HepG2 (cell line): Measurements from ENCODE around the gene HPCAL1. TPM values are rescaled to one million over a fixed set of nuclear protein-coding genes. Genes with fewer than 3 reads are reported as not detected.

Experiments used
- ATM ChIP-seq: fragments of 450-650 bp; IDR thresholded peaks from 2 replicates; pipeline ENCODE4 v1.7.1; 2017; ENCODE audit warnings: mild to moderate bottlenecking, borderline replicate concordance
- FOXJ3 ChIP-seq: sonication (generic); formaldehyde crosslinking; IDR thresholded peaks from 2 replicates; pipeline ENCODE4 v1.4.0; 2020; ENCODE audit warnings: missing genetic modification reagents, mild to moderate bottlenecking, borderline replicate concordance
- GFI1 ChIP-seq: sonication (generic); formaldehyde crosslinking; IDR thresholded peaks from 2 replicates; pipeline ENCODE4 v1.5.0; 2020; ENCODE audit warnings: missing genetic modification reagents, mild to moderate bottlenecking, borderline replicate concordance
- HNF1A ChIP-seq, 2 experiments: sonication (generic) in 1 of 2; formaldehyde crosslinking in 1 of 2; IDR thresholded peaks; 2 replicates each; pipeline versions ENCODE4 v1.4.0 to v1.6.1; 2016 to 2020; ENCODE audit warnings: borderline replicate concordance in 1 of 2, low read depth in 1 of 2, mild to moderate bottlenecking in 1 of 2, missing genetic modification reagents in 1 of 2
- HNRNPL ChIP-seq: fragments of 200-400 bp; formaldehyde crosslinking; IDR thresholded peaks from 2 replicates; pipeline ENCODE4 v1.6.1; 2017; ENCODE audit warnings: mild to moderate bottlenecking, low read depth, low read length
- KDM1A ChIP-seq: IDR thresholded peaks from 2 replicates; pipeline ENCODE4 v1.6.1; 2016; ENCODE audit warnings: missing compliant biosample characterization
- MTA1 ChIP-seq: sonication (generic); formaldehyde crosslinking; IDR thresholded peaks from 2 replicates; pipeline ENCODE4 v1.4.0; 2020; ENCODE audit warnings: missing genetic modification reagents, mild to moderate bottlenecking, borderline replicate concordance
- ONECUT2 ChIP-seq: sonication (generic); formaldehyde crosslinking; IDR thresholded peaks from 2 replicates; pipeline ENCODE4 v1.4.0; 2020; ENCODE audit warnings: missing genetic modification reagents
- PCBP2 ChIP-seq: fragments of 200-400 bp; formaldehyde crosslinking; optimal IDR thresholded peaks from 2 replicates; pipeline ENCODE3; 2018; ENCODE audit warnings: low read length, low read depth; ENCODE audit not compliant: poor library complexity, severe bottlenecking
- PHF21A ChIP-seq: sonication (generic); formaldehyde crosslinking; IDR thresholded peaks from 2 replicates; pipeline ENCODE4 v1.5.0; 2020; ENCODE audit warnings: mild to moderate bottlenecking, missing genetic modification reagents
- REPIN1 ChIP-seq: sonication (generic); formaldehyde crosslinking; IDR thresholded peaks from 2 replicates; pipeline ENCODE4 v1.8.0; 2022; ENCODE audit warnings: missing genetic modification reagents, low read depth, mild to moderate bottlenecking, borderline replicate concordance
- SALL2 ChIP-seq: sonication (generic); formaldehyde crosslinking; IDR thresholded peaks from 2 replicates; pipeline ENCODE4 v1.8.1; 2023; ENCODE audit warnings: mild to moderate bottlenecking, missing genetic modification reagents, inconsistent platforms
- TAF1 ChIP-seq: sonication (generic); formaldehyde crosslinking; IDR thresholded peaks from 2 replicates; pipeline ENCODE4 v1.4.0; 2020; ENCODE audit warnings: missing genetic modification reagents
- TBL1XR1 ChIP-seq: fragments of 150-350 bp; IDR thresholded peaks from 2 replicates; pipeline ENCODE4 v1.6.1; 2014; ENCODE audit warnings: borderline replicate concordance, low read length; ENCODE audit not compliant: partially characterized antibody
- ZFAT ChIP-seq: sonication (generic); formaldehyde crosslinking; conservative IDR thresholded peaks from 2 replicates; pipeline ENCODE4 v1.8.1; 2023; ENCODE audit warnings: missing genetic modification reagents, inconsistent platforms
- ZFP36L2 ChIP-seq: sonication (generic); formaldehyde crosslinking; IDR thresholded peaks from 2 replicates; pipeline ENCODE4 v1.4.0; 2020; ENCODE audit warnings: missing genetic modification reagents
- ZFP37 ChIP-seq: sonication (generic); formaldehyde crosslinking; IDR thresholded peaks from 2 replicates; pipeline ENCODE4 v1.4.0; 2020; ENCODE audit warnings: missing genetic modification reagents, borderline replicate concordance
- ZNF10 ChIP-seq: sonication (generic); formaldehyde crosslinking; IDR thresholded peaks from 2 replicates; pipeline ENCODE4 v1.4.0; 2020; ENCODE audit warnings: mild to moderate bottlenecking, low read depth, missing genetic modification reagents, borderline replicate concordance
- ZNF274 ChIP-seq: sonication (generic); formaldehyde crosslinking; IDR thresholded peaks from 2 replicates; pipeline ENCODE4 v1.5.1; 2020; ENCODE audit warnings: mild to moderate bottlenecking, missing genetic modification reagents
- ZNF512B ChIP-seq: sonication (generic); formaldehyde crosslinking; IDR thresholded peaks from 2 replicates; pipeline ENCODE4 v1.5.1; 2020; ENCODE audit warnings: missing genetic modification reagents, mild to moderate bottlenecking, borderline replicate concordance
- ZNF776 ChIP-seq: sonication (generic); formaldehyde crosslinking; IDR thresholded peaks from 2 replicates; pipeline ENCODE4 v1.4.0; 2020; ENCODE audit warnings: mild to moderate bottlenecking, missing genetic modification reagents
- ZSCAN25 ChIP-seq: sonication (generic); formaldehyde crosslinking; IDR thresholded peaks from 2 replicates; pipeline ENCODE4 v1.8.0; 2022; ENCODE audit warnings: mild to moderate bottlenecking, missing genetic modification reagents
- polyA plus RNA-seq, 8 experiments: library from polyadenylated mRNA; depleted of rRNA in 3 of 8; stranded (reverse) in 7 of 8; unstranded in 1 of 8; fragments of >200 nt; fragmentation: Illumina TruSeq in 4 of 8; extraction: Trizol in 4 of 8; gene quantifications; 2 replicates each; pipeline versions ENCODE4 v1.2.1 to v1.2.3, GENCODE V29; 2011 to 2016; ENCODE audit warnings: low read depth in 4 of 8, missing spikeins in 1 of 8, mixed read lengths in 1 of 8; ENCODE audit not compliant: insufficient read depth in 1 of 8
- total RNA-seq, 5 experiments: library from RNA; depleted of rRNA; stranded (reverse); fragments of >200 nt; fragmentation: Illumina TruSeq; extraction: Trizol; gene quantifications; 2 replicates each; pipeline ENCODE4 v1.2.3, GENCODE V29; 2016; ENCODE audit warnings: low read depth in 1 of 5

The HPCAL1 gene
- total and polyA plus RNA-seq, 2 of the 13 experiments (the other 11 are each of a cell fraction or from before 2014, with no cell fraction given): 29.5 to 29.9 TPM

- TF ChIP-seq REPIN1: peak; percentile 99
- TF ChIP-seq MTA1 (CRISPR knock-in tag): peak; percentile 88
- TF ChIP-seq ZNF10 (CRISPR knock-in tag): no peak; the same call in 1 of the 2 replicates
- no peak for TF ChIP-seq ATM
- TF ChIP-seq PCBP2: no peak
- TF ChIP-seq KDM1A (CRISPR knock-in tag): 0 out of 2 replicates have a peak, but pooled peaks have one; percentile 46
- 0 out of 2 replicates have a peak, but pooled peaks have one; percentile 24 for TF ChIP-seq HNRNPL
- TF ChIP-seq ONECUT2 (CRISPR knock-in tag): peak; percentile 76
- TF ChIP-seq TAF1 (CRISPR knock-in tag): peak; percentile 94
- peak; percentile 64 for TF ChIP-seq FOXJ3 (CRISPR knock-in tag)
- TF ChIP-seq ZNF274: peak; percentile 100
- peak; percentile 84; the same call in 1 of the 2 replicates for TF ChIP-seq GFI1
- peak; percentile 79 for TF ChIP-seq PHF21A
- TF ChIP-seq SALL2 (CRISPR knock-in tag): peak; percentile 87; the same call in 1 of the 2 replicates
- peak; percentile 97; the same call in 1 of the 2 replicates for TF ChIP-seq ZNF776 (CRISPR knock-in tag)
- no peak for TF ChIP-seq TBL1XR1
- TF ChIP-seq ZFAT: peak; percentile 96
- no peak for TF ChIP-seq HNF1A (IDR thresholded peaks at IDR 0.05; ENCODE audit: low read depth)
- peak; percentile 78 for TF ChIP-seq HNF1A (CRISPR knock-in tag; IDR thresholded peaks at IDR 0.05; ENCODE audit: borderline replicate concordance)
- TF ChIP-seq ZFP36L2 (CRISPR knock-in tag): peak; percentile 90; the same call in 1 of the 2 replicates
- peak; percentile 99 for TF ChIP-seq ZFP37 (CRISPR knock-in tag)
- peak; percentile 60; the same call in 1 of the 2 replicates for TF ChIP-seq ZNF512B
- peak; percentile 95 for TF ChIP-seq ZSCAN25 (CRISPR knock-in tag)
Observed at GRCh38 chr2:10448576-10449485, 146.1 kb downstream of the HPCAL1 start (continued).
